AG04450 (cell line): ENCODE data around the gene RAB4A. TPM values are rescaled to one million over a fixed set of nuclear protein-coding genes. Genes with fewer than 3 reads are reported as not detected.

Experiments used
- CTCF ChIA-PET: fragments of 300-600, 350-600 bp; formaldehyde crosslinking; extraction: SDS; loops from one replicate; lab custom pipeline; 2022; ENCODE audit warnings: antibody characterized with exemption, inconsistent platforms; lab: Charles Lee
- POLR2A ChIA-PET: fragments of 350-600 bp; formaldehyde crosslinking; extraction: SDS; loops from one replicate; lab custom pipeline; 2021; ENCODE audit warnings: antibody characterized with exemption, inconsistent platforms; lab: Yijun Ruan, JAX
- DNase-seq: peaks from one replicate; pipeline ENCODE4 v3.0.0-alpha.2; 2011; ENCODE audit warnings: low read depth, low spot score
- H3K27ac ChIP-seq: one replicate; pipeline ENCODE4 v1.5.1; 2012; ENCODE audit warnings: low read depth, low read length, control low read depth
- H3K27me3 ChIP-seq: one replicate; pipeline ENCODE4 v1.6.0; 2012; ENCODE audit warnings: low read length; ENCODE audit not compliant: control insufficient read depth, insufficient read depth
- H3K4me3 ChIP-seq: 2 replicates; pipeline ENCODE4 v1.5.1; 2011; ENCODE audit warnings: mild to moderate bottlenecking, low read depth, low read length, control low read depth
- H3K9me3 ChIP-seq: 2 replicates; pipeline ENCODE4 v1.5.1; 2012; ENCODE audit warnings: low read length; ENCODE audit not compliant: control insufficient read depth, insufficient read depth
- polyA plus RNA-seq: library from polyadenylated mRNA; depleted of rRNA; stranded (reverse); fragments of >200 nt; gene quantifications from 2 replicates; pipeline ENCODE4 v1.2.3, GENCODE V29; 2011
- TF ChIP-seq, protein P1 (sequence below): IDR thresholded peaks from 2 replicates; pipeline ENCODE4 v1.5.1; 2011; ENCODE audit warnings: low read depth, low read length, control low read depth, inconsistent platforms

Gene RAB4A
- polyA plus RNA-seq, 1 experiment = 50.6 TPM

DNA sequence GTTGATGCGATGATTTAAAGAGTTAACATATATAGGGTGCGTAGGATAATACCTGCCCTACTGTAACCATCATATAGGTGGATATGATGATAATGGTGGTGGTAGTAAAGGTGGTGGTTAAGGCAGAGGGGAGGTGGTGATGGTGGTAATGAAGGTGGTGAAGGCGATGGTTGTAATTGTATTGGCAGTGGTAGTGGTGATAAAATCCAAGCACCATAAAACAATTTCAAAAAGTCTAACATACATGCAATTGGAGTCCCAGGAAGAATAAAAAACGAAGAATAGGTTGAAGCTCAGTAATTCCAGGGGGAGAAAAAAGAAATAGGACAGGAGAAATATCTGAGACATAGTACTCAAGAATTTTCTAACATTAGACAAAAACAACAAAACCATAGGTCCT lies 27.3 kb upstream of the RAB4A start:
- ChIA-PET CTCF (interaction anchor here (1.4 to 3.7 kb wide), 2 partner anchors 11 to 17 kb away, joined by 6 to 16 read pairs; no protein-coding TSS in a partner anchor), POLR2A (no interaction called here)
- Histone ChIP-seq H3K27me3 (peaks cover 2% of the 10 kb centered on the region), H3K9me3 (no peaks in the 10 kb centered on the region), H3K4me3 (no peak overlapping the region), H3K27ac (no peak overlapping the region)
- TF ChIP-seq, protein P1, sequence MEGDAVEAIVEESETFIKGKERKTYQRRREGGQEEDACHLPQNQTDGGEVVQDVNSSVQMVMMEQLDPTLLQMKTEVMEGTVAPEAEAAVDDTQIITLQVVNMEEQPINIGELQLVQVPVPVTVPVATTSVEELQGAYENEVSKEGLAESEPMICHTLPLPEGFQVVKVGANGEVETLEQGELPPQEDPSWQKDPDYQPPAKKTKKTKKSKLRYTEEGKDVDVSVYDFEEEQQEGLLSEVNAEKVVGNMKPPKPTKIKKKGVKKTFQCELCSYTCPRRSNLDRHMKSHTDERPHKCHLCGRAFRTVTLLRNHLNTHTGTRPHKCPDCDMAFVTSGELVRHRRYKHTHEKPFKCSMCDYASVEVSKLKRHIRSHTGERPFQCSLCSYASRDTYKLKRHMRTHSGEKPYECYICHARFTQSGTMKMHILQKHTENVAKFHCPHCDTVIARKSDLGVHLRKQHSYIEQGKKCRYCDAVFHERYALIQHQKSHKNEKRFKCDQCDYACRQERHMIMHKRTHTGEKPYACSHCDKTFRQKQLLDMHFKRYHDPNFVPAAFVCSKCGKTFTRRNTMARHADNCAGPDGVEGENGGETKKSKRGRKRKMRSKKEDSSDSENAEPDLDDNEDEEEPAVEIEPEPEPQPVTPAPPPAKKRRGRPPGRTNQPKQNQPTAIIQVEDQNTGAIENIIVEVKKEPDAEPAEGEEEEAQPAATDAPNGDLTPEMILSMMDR = no peak
- DNase-seq = no peak

DNA sequence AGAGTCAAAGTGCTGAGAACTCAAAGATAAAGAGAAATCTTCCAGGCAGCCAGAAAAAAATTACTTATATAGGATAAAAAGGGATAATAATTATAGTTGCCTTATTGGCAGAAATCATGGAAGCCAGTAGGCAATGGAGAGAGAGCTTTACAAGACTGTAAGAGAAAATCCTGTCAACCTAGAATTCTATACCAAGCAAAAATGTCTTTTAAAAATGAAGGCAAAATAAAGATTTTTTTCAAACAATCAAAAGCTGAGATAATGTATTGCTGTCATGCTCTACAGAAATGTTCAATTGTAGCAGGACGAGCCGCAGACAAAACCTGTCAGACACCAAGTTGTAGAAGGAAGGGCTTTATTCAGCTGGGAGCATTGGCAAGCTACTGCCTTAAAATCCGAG lies 26.8 kb upstream of the RAB4A start:
- Histone ChIP-seq H3K9me3 (no peaks in the 10 kb centered on the region), H3K4me3 (no peak overlapping the region), H3K27me3 (peaks cover 2% of the 10 kb centered on the region), H3K27ac (no peak overlapping the region)
- TF ChIP-seq, protein P1 = no peak
- no peak for DNase-seq
- POLR2A ChIA-PET = no interaction called here
- CTCF ChIA-PET = interaction anchor here (3.7 kb wide), 1 partner anchor 17 kb away, joined by 16 read pairs; no protein-coding TSS in a partner anchor

DNA sequence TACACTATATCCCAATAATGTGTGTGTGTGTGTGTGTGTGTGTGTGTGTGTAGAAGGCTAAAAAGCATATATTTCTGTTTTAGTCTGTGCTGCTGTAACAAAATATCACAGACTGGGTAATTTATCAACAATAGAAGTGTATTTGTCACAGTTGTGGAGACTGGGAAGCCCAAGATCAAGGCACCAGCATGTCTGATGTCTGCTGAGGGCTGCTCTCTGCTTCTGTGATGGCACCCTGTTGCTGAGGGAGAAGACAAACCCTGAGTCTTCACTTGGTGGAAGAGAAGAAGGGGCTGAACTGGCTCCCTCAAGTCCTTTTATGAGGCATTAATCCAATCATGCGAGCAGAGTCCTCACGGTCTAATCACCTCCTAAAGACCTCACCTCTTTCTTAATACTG lies 23.0 kb upstream of the RAB4A start:
- ChIA-PET POLR2A (no interaction called here), CTCF (no interaction called here)
- no peak overlapping the region for H3K4me3 ChIP-seq
- peaks cover 14% of the 10 kb centered on the region for H3K27me3 ChIP-seq
- no peak for DNase-seq
- H3K27ac ChIP-seq = no peak overlapping the region
- TF ChIP-seq, protein P1 = no peak
- H3K9me3 ChIP-seq = no peaks in the 10 kb centered on the region; the same call in 1 of the 2 replicates

DNA sequence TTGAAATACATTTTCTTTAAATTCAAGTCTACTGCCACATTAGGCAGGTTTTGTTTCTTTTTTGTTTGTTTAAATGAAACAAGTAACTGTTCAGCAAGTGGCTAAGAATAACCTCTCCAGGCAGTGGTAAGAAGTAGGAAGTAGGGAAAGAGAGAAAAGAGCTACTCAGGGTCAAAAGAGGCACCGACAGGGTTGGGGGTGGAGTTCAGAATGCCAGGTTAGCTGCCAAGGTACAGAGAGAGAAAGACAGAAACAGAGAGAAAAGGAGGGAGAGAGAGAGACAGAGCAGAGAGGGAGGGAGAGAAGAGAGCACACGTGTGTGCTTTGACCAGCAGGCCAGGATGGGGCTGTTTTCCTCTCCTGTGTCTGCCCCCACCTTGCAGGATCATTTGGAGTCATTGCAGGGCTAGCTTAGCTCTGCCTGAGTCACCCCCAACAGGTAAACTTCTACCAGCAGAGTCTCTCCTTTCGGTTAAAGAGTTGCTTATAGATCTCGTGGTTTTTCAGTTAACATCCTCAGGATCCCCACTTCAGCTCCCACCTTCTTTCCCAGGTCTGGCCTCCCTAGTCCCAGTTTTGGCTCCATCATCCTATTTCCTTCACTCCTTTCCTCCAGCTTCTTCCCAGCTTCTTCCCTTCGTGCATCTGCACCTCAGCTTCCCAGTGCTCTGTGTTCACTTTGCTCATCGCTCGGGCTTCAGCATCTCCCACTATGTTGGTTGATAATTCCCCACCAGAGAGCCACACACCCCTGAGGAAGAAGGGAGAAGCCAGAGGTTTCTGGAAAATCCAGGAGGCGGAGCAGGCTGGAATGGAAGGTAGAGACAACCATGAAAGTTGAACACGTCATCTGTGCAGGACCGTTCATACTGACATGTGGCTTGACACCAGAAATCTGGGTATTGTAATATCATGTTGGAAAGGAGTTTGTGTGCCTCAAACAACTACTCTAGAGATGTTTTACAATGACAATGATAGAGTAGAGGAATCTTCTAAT lies 21.8 kb upstream of the RAB4A start:
- Histone ChIP-seq H3K4me3 (no peak overlapping the region), H3K9me3 (no peaks in the 10 kb centered on the region; the same call in 1 of the 2 replicates), H3K27me3 (peaks cover 13% of the 10 kb centered on the region), H3K27ac (no peak overlapping the region)
- POLR2A ChIA-PET = no interaction called here
- DNase-seq = no peak
- TF ChIP-seq, protein P1 = no peak
- CTCF ChIA-PET = interaction anchor here (1.0 kb wide), 1 partner anchor 233 kb away, joined by 4 read pairs; no protein-coding TSS in a partner anchor
